ENCODE measurements around the gene CFAP251. TPM values are rescaled to one million over a fixed set of nuclear protein-coding genes. Genes with fewer than 3 reads are reported as not detected.

Gene CFAP251
- total and polyA plus RNA-seq, 2 of the 8 experiments (the other 6 are each of a cell fraction or from before 2014, with no cell fraction given): 1.8 to 2.9 TPM

- Histone ChIP-seq H3K4ac (replicated peaks; ENCODE audit: insufficient read length, low read depth, low read length) (no peak overlapping the region), H3K4me1 (replicated peaks in 1 of 4; ENCODE audit: control insufficient read depth in 3 of 4, insufficient read depth in 4 of 4, low read length in 3 of 4) (peaks cover 0 to 7% (median 2%) of the 10 kb centered on the region in 4 experiments; a peak in 4 of 7 replicates), H3K4me3 (ENCODE audit: extremely low read depth in 1 of 4, insufficient read depth in 2 of 4, low read depth in 3 of 4, low read length in 4 of 4) (no peak overlapping the region), H3K18ac (ENCODE audit: extremely low read depth, low read length) (no peak overlapping the region), H3K79me2 (ENCODE audit: control insufficient read depth in 1 of 2, insufficient read depth in 2 of 2, low read length in 2 of 2) (no peaks in the 10 kb centered on the region), H4K8ac (ENCODE audit: extremely low read depth, insufficient read depth, low read length) (no peak overlapping the region), H3K23ac (ENCODE audit: insufficient read length) (no peak overlapping the region), H3K27me3 (replicated peaks in 1 of 4; ENCODE audit: control insufficient read depth in 3 of 4, extremely low read depth in 1 of 4, insufficient read depth in 3 of 4, low read length in 3 of 4) (no peaks in the 10 kb centered on the region), H2BK120ac (replicated peaks; ENCODE audit: low read depth, low read length) (no peak overlapping the region), H4K20me1 (replicated peaks in 1 of 2; ENCODE audit: control insufficient read depth in 1 of 2, insufficient read depth in 2 of 2, low read length in 2 of 2) (no peaks in the 10 kb centered on the region), H3K14ac (ENCODE audit: insufficient read length) (no peak overlapping the region), H2BK20ac (ENCODE audit: low read length) (no peak overlapping the region), H4K91ac (replicated peaks; ENCODE audit: insufficient read length, low read length) (no peak overlapping the region), H3K36me3 (ENCODE audit: control insufficient read depth in 2 of 4, insufficient read depth in 4 of 4, low read length in 3 of 4) (peaks cover 0 to 13% (median 0%) of the 10 kb centered on the region in 4 experiments; a peak in 1 of 8 replicates), H2BK12ac (ENCODE audit: low read depth, low read length) (no peak overlapping the region), H2AFZ (ENCODE audit: low read length) (no peak overlapping the region), H3K9ac (replicated peaks in 1 of 4; ENCODE audit: extremely low read depth in 1 of 4, low read depth in 3 of 4, low read length in 3 of 4) (no peak overlapping the region), H3K79me1 (ENCODE audit: low read depth, low read length) (no peaks in the 10 kb centered on the region), H3K9me3 (ENCODE audit: insufficient read depth in 2 of 2, low read depth in 1 of 2, low read length in 1 of 2) (no peaks in the 10 kb centered on the region), H3K56ac (replicated peaks; ENCODE audit: insufficient read length, low read depth, low read length) (no peak overlapping the region), H3K23me2 (ENCODE audit: low read depth, low read length) (peaks cover 4% of the 10 kb centered on the region; the same call in 1 of the 2 replicates), H3K4me2 (ENCODE audit: insufficient read depth in 1 of 2, low read depth in 2 of 2, low read length in 2 of 2) (no peak overlapping the region), H2BK15ac (ENCODE audit: low read length) (no peak overlapping the region), H2AK5ac (ENCODE audit: low read depth, low read length) (no peak overlapping the region), H4K5ac (ENCODE audit: insufficient read length, low read depth, low read length) (no peak overlapping the region), H2BK5ac (ENCODE audit: low read depth, low read length) (no peak overlapping the region), H3K27ac (ENCODE audit: low read depth, low read length) (no peak overlapping the region)
- DNase-seq (ENCODE audit: low read depth in 1 of 2, low spot score in 2 of 2) (no peak), FAIRE-seq (no peak)
- CTCF ChIA-PET (ENCODE audit: partially characterized antibody): interaction anchor here (0.6 to 3.4 kb wide), 16 partner anchors 9 to 1955 kb away, joined by 3 to 13 read pairs (median 4); partner anchors contain the start of gene RHOF
- POLR2A ChIA-PET (ENCODE audit: partially characterized antibody): interaction anchor here (0.6 to 1.3 kb wide), 2 partner anchors 21 to 112 kb away, joined by 3 read pairs; no protein-coding TSS in a partner anchor
- TF ChIP-seq RAD21 (IDR thresholded peaks at IDR 0.05 in 1 of 2, conservative IDR thresholded peaks at IDR 0.05 in 1 of 2; ENCODE audit: low read depth in 2 of 2, low read length in 2 of 2) (peak; percentile 8 to 24; a peak in 1 of 4 replicates), POLR2A (IDR thresholded peaks at IDR 0.05; ENCODE audit: control extremely low read depth in 1 of 2, low read depth in 2 of 2, low read length in 2 of 2) (no peak)
- 86% methylated on average over 7 of the region's 7 CpGs; no CpG with 5 or more reads in 1 of the 2 experiments for WGBS, 2 experiments (ENCODE audit: extremely low coverage in 1 of 2, insufficient coverage in 1 of 2, insufficient read length in 1 of 2, insufficient replicate concordance in 2 of 2, low coverage in 1 of 2, low lambda C conversion rate in 2 of 2, missing lambda C conversion rate in 1 of 2)
Measured at GRCh38 chr12:121916719-121917118, 1.7 kb upstream of the CFAP251 start.

Measured in H1 (cell line).